GM12878 (cell line): ENCODE data around the gene ERCC3. TPM values are rescaled to one million over a fixed set of nuclear protein-coding genes. Genes with fewer than 3 reads are reported as not detected.

Experiments used
- ATAC-seq: fragments of 200-7000 bp; cut with Tn5 transposase; 3 replicates; pipeline ENCODE4 v1.9.1; 2020; ENCODE audit warnings: mild to moderate bottlenecking, moderate library complexity
- BruUV-seq: library from RNA; stranded (reverse); fragments of 400-500 nt; replicated peaks from 2 replicates; lab custom pipeline; 2021; lab: Mats Ljungman, UMichigan
- CTCF ChIA-PET: fragments of 300-600 bp; sonication (Branson Sonifier 250); formaldehyde crosslinking; extraction: SDS; loops from one replicate; lab custom pipeline; 2021; ENCODE audit warnings: inconsistent platforms; lab: Yijun Ruan, JAX
- POLR2A ChIA-PET: fragments of 350-600 bp; formaldehyde crosslinking; extraction: SDS; loops from one replicate; lab custom pipeline; 2021; ENCODE audit warnings: inconsistent platforms; lab: Charles Lee
- RAD21 ChIA-PET: fragments of 300-600 bp; sonication (Branson Sonifier 250); formaldehyde crosslinking; loops from one replicate; lab custom pipeline; 2023; ENCODE audit warnings: antibody characterized with exemption; ENCODE audit not compliant: unreplicated experiment; lab: Charles Lee
- SMC1A ChIA-PET: fragments of 300-600 bp; sonication (Branson Sonifier 250); formaldehyde crosslinking; loops from one replicate; lab custom pipeline; 2023; ENCODE audit not compliant: unreplicated experiment, uncharacterized antibody; lab: Charles Lee
- DNase-seq: peaks from one replicate; pipeline ENCODE4 v3.0.0-alpha.2; 2011; ENCODE audit warnings: low read depth, low spot score
- FAIRE-seq: peaks from 3 replicates; lab custom pipeline; 2011; peaks lifted over from hg19 to GRCh38; lab: Jason Lieb, UNC
- H2AFZ ChIP-seq: 2 replicates; pipeline ENCODE4 v1.6.0; 2011; ENCODE audit warnings: low read depth, low read length, control low read depth; ENCODE audit not compliant: control insufficient read depth
- H3K27ac ChIP-seq: 2 replicates; pipeline ENCODE4 v1.5.1; 2011; ENCODE audit warnings: control low read depth; ENCODE audit not compliant: control insufficient read depth, insufficient read depth
- H3K27me3 ChIP-seq, 2 experiments: replicated peaks in 1 of 2; 2 replicates each; pipeline versions ENCODE4 v1.6.0 to v1.6.1; 2011; ENCODE audit warnings: low read length in 1 of 2; ENCODE audit not compliant: control insufficient read depth in 2 of 2, insufficient read depth in 2 of 2
- H3K36me3 ChIP-seq, 2 experiments: 2 replicates each; pipeline ENCODE4 v1.5.1; 2011; ENCODE audit warnings: low read length in 1 of 2; ENCODE audit not compliant: control insufficient read depth in 2 of 2, insufficient read depth in 2 of 2
- H3K4me1 ChIP-seq: 2 replicates; pipeline ENCODE4 v1.6.1; 2011; ENCODE audit warnings: mild to moderate bottlenecking, low read length, moderate library complexity, mixed read lengths; ENCODE audit not compliant: control insufficient read depth, insufficient read depth
- H3K4me2 ChIP-seq: 2 replicates; pipeline ENCODE4 v1.6.0; 2011; ENCODE audit warnings: control low read depth; ENCODE audit not compliant: control insufficient read depth, insufficient read depth
- H3K4me3 ChIP-seq: fragments of 200-600 bp; sonication (generic); 2 replicates; pipeline ENCODE4 v1.5.1; 2016
- H3K79me2 ChIP-seq: 2 replicates; pipeline ENCODE4 v1.6.0; 2011; ENCODE audit warnings: low read length; ENCODE audit not compliant: control insufficient read depth, insufficient read depth
- H3K9ac ChIP-seq: 2 replicates; pipeline ENCODE4 v1.8.0; 2011; ENCODE audit warnings: low read length, control low read depth, mixed read lengths; ENCODE audit not compliant: control insufficient read depth, insufficient read depth
- H3K9me3 ChIP-seq: replicated peaks from 3 replicates; pipeline ENCODE4 v1.5.1; 2011; ENCODE audit warnings: mild to moderate bottlenecking, low read length; ENCODE audit not compliant: control insufficient read depth, insufficient read depth
- H4K20me1 ChIP-seq: 2 replicates; pipeline ENCODE4 v1.6.0; 2011; ENCODE audit not compliant: control insufficient read depth, insufficient read depth
- CREB1 ChIP-seq: IDR thresholded peaks from 2 replicates; pipeline ENCODE4 v1.6.1; 2012; ENCODE audit warnings: low read depth, mild to moderate bottlenecking, inconsistent platforms
- E2F8 ChIP-seq: fragments of 450-650 bp; IDR thresholded peaks from 2 replicates; pipeline ENCODE4 v1.6.1; 2018; ENCODE audit warnings: mild to moderate bottlenecking, low read depth, moderate library complexity; ENCODE audit not compliant: partially characterized antibody
- NFYB ChIP-seq: IDR thresholded peaks from 2 replicates; pipeline ENCODE4 v1.6.1; 2011; ENCODE audit warnings: low read depth, mild to moderate bottlenecking, low read length, improper control_type of control experiment, moderate library complexity; ENCODE audit not compliant: insufficient read depth
- NR2C1 ChIP-seq: fragments of 450-650 bp; IDR thresholded peaks from 2 replicates; pipeline ENCODE4 v1.6.1; 2017; ENCODE audit warnings: antibody characterized with exemption, mild to moderate bottlenecking, moderate library complexity
- POLR2A ChIP-seq: IDR thresholded peaks from 2 replicates; pipeline ENCODE4 v1.6.1; 2011; ENCODE audit warnings: low read depth, mild to moderate bottlenecking, low read length
- RAD51 ChIP-seq: fragments of 450-650 bp; IDR thresholded peaks from 2 replicates; pipeline ENCODE4 v1.6.1; 2016; ENCODE audit warnings: moderate library complexity, mild to moderate bottlenecking, inconsistent platforms
- REST ChIP-seq: IDR thresholded peaks from 2 replicates; pipeline ENCODE4 v1.6.1; 2012; ENCODE audit warnings: mild to moderate bottlenecking, low read depth, low read length
- ZBED1 ChIP-seq: IDR thresholded peaks from 2 replicates; pipeline ENCODE4 v1.6.1; 2016; ENCODE audit warnings: borderline replicate concordance
- ZBTB4 ChIP-seq: fragments of 450-650 bp; formaldehyde crosslinking; IDR thresholded peaks from 2 replicates; pipeline ENCODE4 v1.4.0; 2022; ENCODE audit warnings: mild to moderate bottlenecking, moderate library complexity
- ZBTB40 ChIP-seq: fragments of 450-650 bp; IDR thresholded peaks from 2 replicates; pipeline ENCODE4 v1.6.1; 2016; ENCODE audit warnings: mild to moderate bottlenecking, moderate library complexity, borderline replicate concordance
- WGBS: methylation state at CpG from one replicate; pipeline ENCODE4 v1.1.6; 2016; ENCODE audit warnings: low lambda C conversion rate; ENCODE audit not compliant: insufficient replicate concordance, insufficient coverage; ENCODE audit errors: missing lambda C conversion rate; 5-methylcytosine and 5-hydroxymethylcytosine counted together
- in situ Hi-C: fragments of 300-500 bp; cut with MboI; formaldehyde crosslinking; loops from 9 replicates; pipeline ENCODE4 v1.14.3; 2018; ENCODE audit warnings: mixed read lengths
- intact Hi-C: fragments of 100-400 bp; cut with micrococcal nuclease; formaldehyde crosslinking; loops from one replicate; pipeline ENCODE4 v1.14.2; 2022; ENCODE audit not compliant: unreplicated experiment
- polyA plus RNA-seq, 11 experiments: library from polyadenylated mRNA; depleted of rRNA in 4 of 11; unstranded in 6 of 11; stranded (reverse) in 5 of 11; fragments of >200 nt; fragmentation: Nextera tagmentation in 4 of 11; fragmentation: Illumina TruSeq in 1 of 11; extraction: Ambion mirVana in 4 of 11; extraction: Trizol in 1 of 11; gene quantifications; 1 replicate in 1 of 11; 2 replicates in 10 of 11; pipeline versions ENCODE4 v1.2.1 to v1.2.3, GENCODE V29; 2011 to 2016; ENCODE audit warnings: inconsistent platforms in 2 of 11, missing spikeins in 2 of 11, low read depth in 1 of 11
- total RNA-seq, 4 experiments: library from RNA; depleted of rRNA in 3 of 4; stranded (reverse); fragments of >200 nt in 3 of 4; fragmentation: Illumina TruSeq in 1 of 4; extraction: Trizol in 1 of 4; gene quantifications; 2 replicates each; pipeline versions ENCODE4 v1.2.1 to v1.2.3, GENCODE V29; 2013 to 2021

The ERCC3 gene
- total and polyA plus RNA-seq, 10 of the 15 experiments (the other 5 are each of a cell fraction or from before 2014, with no cell fraction given): 17.1 to 64.8 (median 42.8) TPM

DNA sequence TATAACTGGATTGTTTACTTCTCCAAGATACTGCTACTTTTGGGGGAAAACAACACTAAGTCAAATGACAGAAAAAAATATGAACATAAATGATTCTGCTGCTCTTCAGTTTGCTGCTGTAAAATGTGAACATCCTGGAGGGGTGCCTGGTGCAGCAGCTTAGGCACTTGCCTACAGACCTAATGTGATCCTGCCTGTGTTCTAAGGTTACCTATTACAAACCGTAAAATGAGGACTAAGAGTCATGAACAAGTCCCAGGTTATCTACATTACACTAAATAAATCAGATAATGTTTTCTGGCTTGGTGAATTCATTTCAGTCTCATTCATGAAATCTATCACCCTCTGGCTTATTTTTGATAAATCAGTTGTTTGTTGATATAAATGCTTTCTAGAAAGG, 38.4 kb upstream of the ERCC3 start:
- peaks cover 0 to 13% of the 10 kb centered on the region in 2 experiments for H3K36me3 ChIP-seq
- no TSS peak for BruUV-seq
- TF ChIP-seq ZBED1 (no peak), POLR2A (no peak), REST (no peak), CREB1 (no peak), ZBTB4 (CRISPR knock-in tag) (no peak), E2F8 (no peak), RAD51 (no peak), NFYB (no peak), ZBTB40 (no peak), NR2C1 (no peak)
- TF ChIP-seq, all 136 proteins: peak for 0
- H3K27me3 ChIP-seq: no peaks in the 10 kb centered on the region
- no peak overlapping the region for H3K4me2 ChIP-seq
- H3K9me3 ChIP-seq: no peaks in the 10 kb centered on the region
- ChIA-PET POLR2A (no interaction called here), RAD21 (no interaction called here), CTCF (interaction anchor here (1.6 kb wide), 1 partner anchor 147 kb away, joined by 3 read pairs; no protein-coding TSS in a partner anchor), SMC1A (no interaction called here)
- no peak overlapping the region for H3K4me3 ChIP-seq
- WGBS: 50% methylated on average over 1 of the region's 1 CpG
- DNase-seq (no peak), ATAC-seq (no peak), FAIRE-seq (no peak)
- no peak overlapping the region for H3K9ac ChIP-seq
- H3K4me1 ChIP-seq: peaks cover 7% of the 10 kb centered on the region; the same call in 1 of the 2 replicates
- intact Hi-C loops (no loop called here), in situ Hi-C loops (no loop called here)
- H4K20me1 ChIP-seq: no peaks in the 10 kb centered on the region; the same call in 1 of the 2 replicates
- no peak overlapping the region for H2AFZ ChIP-seq
- H3K79me2 ChIP-seq: no peaks in the 10 kb centered on the region
- H3K27ac ChIP-seq: no peak overlapping the region
